BJ (cell line): ENCODE results near the gene UTP18. TPM values are rescaled to one million over a fixed set of nuclear protein-coding genes. Genes with fewer than 3 reads are reported as not detected.
"Not testable (repeated sequence)": the region's sequence is repeated elsewhere in the genome, so short reads cannot be mapped to it uniquely, and the experiment has no call there.

Experiments used
- CTCF ChIA-PET: fragments of 350-600 bp; formaldehyde crosslinking; extraction: SDS; loops from one replicate; lab custom pipeline; 2021; ENCODE audit warnings: antibody characterized with exemption, inconsistent platforms; lab: Yijun Ruan, JAX
- POLR2A ChIA-PET: fragments of 300-600 bp; sonication (Branson Sonifier 250); formaldehyde crosslinking; extraction: SDS; loops from one replicate; lab custom pipeline; 2021; ENCODE audit warnings: antibody characterized with exemption; lab: Charles Lee
- DNase-seq: peaks from one replicate; pipeline ENCODE4 v3.0.0-alpha.2; 2011; ENCODE audit warnings: low read depth
- H3K27me3 ChIP-seq: 2 replicates; pipeline ENCODE4 v1.6.0; 2011; ENCODE audit warnings: low read length; ENCODE audit not compliant: control insufficient read depth, insufficient read depth
- H3K36me3 ChIP-seq: 2 replicates; pipeline ENCODE4 v1.5.1; 2011; ENCODE audit warnings: low read length; ENCODE audit not compliant: control insufficient read depth, insufficient read depth
- H3K4me3 ChIP-seq: 2 replicates; pipeline ENCODE4 v1.5.1; 2011; ENCODE audit warnings: low read depth, mild to moderate bottlenecking, control low read depth, low read length
- polyA minus RNA-seq: library from RNA; depleted of rRNA, polyadenylated mRNA; stranded (reverse); fragments of >200 nt; gene quantifications from 2 replicates; pipeline ENCODE4 v1.2.3, GENCODE V29; 2011; rRNA and poly(A)+ RNA removed
- polyA plus RNA-seq: library from polyadenylated mRNA; depleted of rRNA; stranded (reverse); fragments of >200 nt; gene quantifications from 2 replicates; pipeline ENCODE4 v1.2.3, GENCODE V29; 2011; rRNA removed
- TF ChIP-seq, protein P1 (sequence below): IDR thresholded peaks from 2 replicates; pipeline ENCODE4 v1.5.1; 2011; ENCODE audit warnings: low read depth, mild to moderate bottlenecking, control low read depth, inconsistent platforms, low read length, moderate library complexity; ENCODE audit not compliant: insufficient read depth

UTP18 gene
- polyA plus RNA-seq (6.8 and 14.1 TPM in 2 replicates), polyA minus RNA-seq (2.7 and 3.6 TPM in 2 replicates)

DNA sequence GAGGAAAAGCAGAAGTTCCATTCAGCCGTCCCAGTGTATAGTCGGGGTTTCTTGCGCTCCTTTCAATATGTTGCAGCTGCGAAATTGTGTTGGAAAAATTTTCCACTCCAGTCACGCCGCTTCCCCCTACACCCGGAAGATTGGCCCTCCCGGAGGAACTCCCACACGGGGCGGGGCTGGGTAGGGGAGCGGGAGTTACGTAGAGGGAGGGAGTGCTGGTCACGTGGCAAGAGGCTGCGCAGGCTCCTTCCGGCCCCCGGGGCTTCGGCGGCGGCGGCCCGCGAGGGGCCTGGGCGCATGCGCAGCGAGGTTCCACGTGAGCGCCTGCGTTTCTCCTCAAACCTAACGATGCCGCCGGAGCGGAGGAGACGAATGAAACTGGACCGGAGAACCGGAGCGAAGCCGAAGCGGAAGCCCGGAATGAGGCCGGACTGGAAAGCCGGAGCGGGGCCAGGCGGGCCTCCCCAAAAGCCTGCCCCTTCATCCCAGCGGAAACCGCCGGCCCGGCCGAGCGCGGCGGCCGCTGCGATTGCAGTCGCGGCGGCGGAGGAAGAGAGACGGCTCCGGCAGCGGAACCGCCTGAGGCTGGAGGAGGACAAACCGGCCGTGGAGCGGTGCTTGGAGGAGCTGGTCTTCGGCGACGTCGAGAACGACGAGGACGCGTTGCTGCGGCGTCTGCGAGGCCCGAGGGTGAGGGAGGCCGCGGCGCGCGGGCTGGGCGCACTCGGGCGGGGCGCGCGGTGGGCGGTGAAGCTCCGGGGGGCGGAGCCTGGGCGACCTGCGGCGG is at the start of gene UTP18:
UTP18 (plus strand) TSS at position 310 of the 787 bp plus-strand sequence; CDS start at position 349, 39 bp downstream.
- Histone ChIP-seq H3K36me3 (no peaks in the 10 kb centered on the region; the same call in 1 of the 2 replicates), H3K27me3 (no peaks in the 10 kb centered on the region), H3K4me3 (peak within 1 kb of the TSS; percentile 92)
- ChIA-PET POLR2A (no interaction called here), CTCF (no interaction called here)
- peak; percentile 77 for DNase-seq
- TF ChIP-seq, protein P1, sequence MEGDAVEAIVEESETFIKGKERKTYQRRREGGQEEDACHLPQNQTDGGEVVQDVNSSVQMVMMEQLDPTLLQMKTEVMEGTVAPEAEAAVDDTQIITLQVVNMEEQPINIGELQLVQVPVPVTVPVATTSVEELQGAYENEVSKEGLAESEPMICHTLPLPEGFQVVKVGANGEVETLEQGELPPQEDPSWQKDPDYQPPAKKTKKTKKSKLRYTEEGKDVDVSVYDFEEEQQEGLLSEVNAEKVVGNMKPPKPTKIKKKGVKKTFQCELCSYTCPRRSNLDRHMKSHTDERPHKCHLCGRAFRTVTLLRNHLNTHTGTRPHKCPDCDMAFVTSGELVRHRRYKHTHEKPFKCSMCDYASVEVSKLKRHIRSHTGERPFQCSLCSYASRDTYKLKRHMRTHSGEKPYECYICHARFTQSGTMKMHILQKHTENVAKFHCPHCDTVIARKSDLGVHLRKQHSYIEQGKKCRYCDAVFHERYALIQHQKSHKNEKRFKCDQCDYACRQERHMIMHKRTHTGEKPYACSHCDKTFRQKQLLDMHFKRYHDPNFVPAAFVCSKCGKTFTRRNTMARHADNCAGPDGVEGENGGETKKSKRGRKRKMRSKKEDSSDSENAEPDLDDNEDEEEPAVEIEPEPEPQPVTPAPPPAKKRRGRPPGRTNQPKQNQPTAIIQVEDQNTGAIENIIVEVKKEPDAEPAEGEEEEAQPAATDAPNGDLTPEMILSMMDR = no peak

DNA sequence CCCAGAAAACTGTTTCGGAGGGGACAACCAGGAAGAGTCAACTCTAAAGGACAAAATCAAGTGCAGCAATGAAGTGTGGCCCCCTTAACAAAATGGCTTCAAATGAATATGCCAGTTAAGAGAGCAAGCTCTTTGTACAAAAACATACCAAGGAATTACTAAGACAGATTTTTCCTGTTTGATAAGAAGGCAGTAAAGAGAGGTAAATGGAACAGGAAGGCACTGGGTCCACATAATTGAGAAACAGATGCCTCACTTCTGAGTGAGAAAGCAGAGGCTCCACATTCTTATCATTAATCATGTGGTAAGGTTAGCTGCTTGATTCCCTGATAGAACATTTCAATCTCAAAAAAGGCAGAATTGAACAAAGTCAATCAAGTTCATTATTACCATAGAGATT is 45.4 kb upstream of the UTP18 start:
- TF ChIP-seq, protein P1 = no peak
- ChIA-PET POLR2A (no interaction called here), CTCF (no interaction called here)
- no peak overlapping the region for H3K4me3 ChIP-seq
- no peaks in the 10 kb centered on the region for H3K27me3 ChIP-seq
- no peak for DNase-seq
- peaks cover 9% of the 10 kb centered on the region for H3K36me3 ChIP-seq

DNA sequence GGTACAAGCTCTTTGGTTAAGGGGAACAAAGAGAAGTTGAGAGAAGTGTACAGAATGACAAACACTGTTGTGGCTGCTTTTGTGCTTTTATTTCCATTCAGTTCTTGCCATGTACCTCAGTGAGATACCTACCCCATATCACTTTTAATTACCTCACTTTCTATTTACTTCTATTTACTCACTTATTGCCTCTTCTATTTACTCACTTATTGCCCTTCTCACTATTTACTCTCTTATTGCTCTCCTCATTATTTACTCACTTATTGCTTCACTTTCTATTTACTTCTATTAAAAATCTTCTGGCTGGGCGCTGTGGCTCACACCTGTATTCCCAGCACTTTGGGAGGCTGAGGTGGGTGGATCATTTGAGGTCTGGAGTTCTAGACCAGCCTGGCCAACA is 42.4 kb upstream of the UTP18 start:
- DNase-seq = no peak
- Histone ChIP-seq H3K27me3 (no peaks in the 10 kb centered on the region), H3K36me3 (peaks cover 10% of the 10 kb centered on the region), H3K4me3 (no peak overlapping the region)
- TF ChIP-seq, protein P1 = no peak
- POLR2A ChIA-PET = no interaction called here
- CTCF ChIA-PET = no interaction called here

DNA sequence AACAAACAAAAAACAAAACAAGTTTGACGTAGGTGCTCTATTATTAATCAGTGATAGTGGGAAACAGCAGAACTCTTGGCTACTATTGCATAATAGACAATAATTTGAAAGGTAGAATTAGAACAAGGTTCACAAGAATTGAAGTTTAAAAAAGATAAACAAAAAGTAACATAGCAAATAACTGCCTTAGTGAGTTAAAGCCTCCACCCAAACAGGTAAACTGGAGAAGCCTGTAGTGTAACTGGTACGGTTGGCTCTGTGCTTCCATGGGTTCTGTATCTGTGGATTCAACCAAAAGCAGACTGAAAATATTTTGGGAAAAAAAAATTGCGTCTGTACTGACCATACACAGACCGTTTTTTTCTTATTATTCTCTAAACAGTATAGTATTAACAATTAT is 39.0 kb upstream of the UTP18 start:
- POLR2A ChIA-PET = no interaction called here
- CTCF ChIA-PET = no interaction called here
- H3K4me3 ChIP-seq = no peak overlapping the region
- no peak for DNase-seq
- TF ChIP-seq, protein P1 = no peak
- H3K36me3 ChIP-seq = peaks cover 14% of the 10 kb centered on the region
- H3K27me3 ChIP-seq = no peaks in the 10 kb centered on the region

DNA sequence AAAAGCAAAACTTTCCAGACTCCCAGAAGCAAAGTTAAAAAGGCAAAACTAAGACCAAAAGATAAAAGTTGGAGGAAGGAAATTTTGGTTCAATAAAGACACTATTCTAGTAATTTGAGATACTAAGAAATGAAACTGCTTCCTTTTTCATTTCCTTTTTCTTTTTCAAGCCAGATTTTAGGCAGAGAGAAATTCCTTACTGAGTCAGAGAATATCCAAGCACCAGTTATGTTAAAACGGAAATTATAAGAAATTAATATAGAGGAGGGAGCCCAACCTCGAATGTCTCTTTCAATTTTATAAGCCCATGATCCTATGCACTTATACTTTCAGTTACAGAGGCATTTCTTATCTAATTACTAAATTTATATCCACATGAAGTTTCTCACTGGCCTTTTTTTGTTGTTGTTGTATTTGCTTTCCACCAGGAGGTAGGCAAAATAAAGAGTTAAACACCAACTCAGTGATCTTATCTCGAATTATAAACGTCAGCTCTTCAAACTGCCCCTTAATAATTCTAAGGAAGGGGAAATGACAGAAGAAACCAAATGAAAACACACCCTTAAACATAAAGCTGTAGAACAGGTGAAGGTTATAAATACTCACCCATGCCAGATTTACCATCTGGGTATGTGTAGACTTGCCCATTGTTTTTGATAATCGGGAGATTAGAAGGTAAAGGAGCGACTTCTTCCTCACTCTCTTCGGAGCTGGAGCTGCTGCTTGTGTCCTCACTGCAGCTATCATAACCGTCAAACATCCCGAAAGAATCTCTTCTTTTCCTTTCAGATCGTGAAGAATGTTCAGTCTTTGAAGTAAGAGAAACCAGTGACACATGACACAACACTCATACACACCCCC is 35.7 kb upstream of the UTP18 start:
- Histone ChIP-seq H3K36me3 (peaks cover 7% of the 10 kb centered on the region), H3K4me3 (no peak overlapping the region), H3K27me3 (no peaks in the 10 kb centered on the region)
- no peak for DNase-seq
- POLR2A ChIA-PET = no interaction called here
- TF ChIP-seq, protein P1 = no peak
- CTCF ChIA-PET = interaction anchor here (0.6 to 1.2 kb wide), 3 partner anchors 20 to 131 kb away, joined by 3 to 4 read pairs (median 3); no protein-coding TSS in a partner anchor

DNA sequence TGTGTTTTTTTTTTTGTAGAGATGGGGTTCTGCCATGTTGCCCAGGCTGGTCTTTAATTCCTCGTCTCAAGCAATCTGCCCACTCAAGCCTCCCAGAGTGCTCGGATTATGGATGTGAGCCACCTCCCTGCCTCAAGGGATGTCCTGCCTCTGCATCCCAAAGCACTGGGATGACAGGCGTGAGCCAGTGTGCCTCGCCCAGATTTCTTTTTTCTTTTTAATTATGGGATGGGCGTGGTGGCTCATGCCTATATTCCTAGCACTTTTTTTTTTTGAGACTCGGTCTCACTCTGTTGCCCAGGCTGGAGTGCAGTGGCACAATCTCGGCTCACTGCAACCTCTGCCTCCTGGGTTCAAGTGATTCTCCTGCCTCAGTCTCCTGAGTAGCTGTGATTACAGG is 34.8 kb upstream of the UTP18 start:
- POLR2A ChIA-PET, H3K27me3 ChIP-seq, H3K36me3 ChIP-seq, H3K4me3 ChIP-seq, CTCF ChIA-PET, DNase-seq: not testable (repeated sequence)
